GM11168 (cell line): ENCODE results near the gene C1orf21.

Source experiments
- in situ Hi-C: fragments of 300-500 bp; cut with MboI; formaldehyde crosslinking; loops from one replicate; pipeline ENCODE4 v1.12.0; 2022; ENCODE audit warnings: low sequenced_read_pairs; ENCODE audit not compliant: unreplicated experiment

Gene C1orf21

DNA sequence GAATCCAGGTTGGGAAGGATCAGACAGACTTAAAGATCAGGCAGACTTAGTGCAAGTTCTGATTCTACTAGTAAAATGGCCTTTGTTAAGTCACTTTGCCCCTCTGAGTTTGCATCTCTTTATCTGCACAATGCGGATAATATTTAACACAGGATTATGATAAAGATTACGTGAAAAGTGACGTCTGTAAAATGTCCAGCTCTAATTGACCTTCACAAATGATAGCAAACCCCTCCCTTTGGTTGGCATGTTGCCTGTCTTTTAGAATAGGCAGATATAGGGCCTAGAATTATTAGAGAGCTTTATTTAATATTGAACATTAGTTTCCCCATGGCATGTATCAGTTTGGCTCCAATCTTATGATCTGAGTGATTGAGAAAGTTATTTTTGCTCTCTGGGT, 55.4 kb downstream of the C1orf21 start:
- in situ Hi-C loops = no loop called here

DNA sequence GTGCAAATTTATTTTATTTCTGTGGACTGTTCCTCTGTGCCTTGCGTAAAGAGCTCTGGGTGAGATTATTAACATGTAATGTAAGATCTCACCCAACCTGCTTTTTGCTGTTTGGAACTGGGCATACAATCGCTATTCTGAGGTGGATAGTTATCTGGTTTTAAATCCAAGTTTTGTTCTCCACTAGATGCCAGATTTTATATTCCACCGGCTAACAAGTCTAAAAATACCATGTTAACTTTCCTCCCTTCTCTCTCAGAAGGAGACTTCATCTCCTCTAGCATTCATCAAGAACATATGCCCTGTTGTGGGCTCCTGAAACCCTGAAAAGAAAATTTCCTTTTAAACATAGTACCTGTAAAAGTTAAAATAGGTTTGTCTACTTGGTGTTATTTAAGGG, 56.4 kb downstream of the C1orf21 start:
- in situ Hi-C loops = no loop called here

DNA sequence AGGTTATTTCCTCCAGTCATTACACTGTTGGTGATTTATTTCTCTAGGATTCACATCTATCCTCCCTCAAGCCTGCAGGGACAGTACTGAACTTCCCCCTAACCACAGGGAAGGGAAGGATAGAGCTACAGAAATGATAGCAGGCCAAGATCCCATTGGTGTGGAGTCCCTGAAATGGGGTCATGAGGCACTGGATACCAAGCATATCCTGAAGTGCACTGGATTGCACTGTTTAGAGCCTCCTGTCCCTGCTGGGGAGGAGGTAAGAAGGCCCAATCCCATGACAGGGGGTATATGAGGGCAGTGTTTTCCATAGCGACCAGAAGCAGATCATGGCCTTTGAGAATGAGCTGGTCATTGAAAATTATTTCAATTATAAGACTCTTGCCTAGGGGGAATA, 56.8 kb downstream of the C1orf21 start:
- in situ Hi-C loops = no loop called here

GRCh38 chr1:184445997-184446396, 59.2 kb downstream of the C1orf21 start:
- in situ Hi-C loops = no loop called here

- in situ Hi-C loops = no loop called here
Observed at GRCh38 chr1:184447651-184448185, 60.9 kb downstream of the C1orf21 start.

DNA sequence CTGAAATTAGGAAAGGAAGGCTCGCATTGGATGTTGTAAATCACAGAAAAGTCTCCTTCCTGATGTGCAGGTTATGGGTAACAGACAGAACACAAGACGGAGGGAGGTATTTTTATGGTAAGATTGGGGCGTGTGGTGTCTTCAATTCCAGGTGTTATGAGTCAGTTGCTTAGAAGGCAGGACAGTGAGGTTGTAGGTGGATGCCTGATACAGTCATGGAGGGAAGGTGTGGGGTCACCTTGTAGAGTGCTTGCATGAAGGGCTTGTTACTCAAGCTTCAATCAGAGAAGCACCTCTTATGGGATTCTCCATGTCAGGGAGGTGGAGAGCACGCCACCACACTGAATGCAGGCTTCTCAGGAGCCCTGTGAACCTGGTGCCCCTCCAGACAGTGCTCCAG, 63.1 kb downstream of the C1orf21 start:
- in situ Hi-C loops = no loop called here

- in situ Hi-C loops = no loop called here
Observed at GRCh38 chr1:184455786-184456185, 69.0 kb downstream of the C1orf21 start.

- in situ Hi-C loops = no loop called here
Observed at GRCh38 chr1:184456189-184456588, 69.4 kb downstream of the C1orf21 start.

GRCh38 chr1:184457500-184457899, 70.7 kb downstream of the C1orf21 start:
- in situ Hi-C loops = no loop called here

DNA sequence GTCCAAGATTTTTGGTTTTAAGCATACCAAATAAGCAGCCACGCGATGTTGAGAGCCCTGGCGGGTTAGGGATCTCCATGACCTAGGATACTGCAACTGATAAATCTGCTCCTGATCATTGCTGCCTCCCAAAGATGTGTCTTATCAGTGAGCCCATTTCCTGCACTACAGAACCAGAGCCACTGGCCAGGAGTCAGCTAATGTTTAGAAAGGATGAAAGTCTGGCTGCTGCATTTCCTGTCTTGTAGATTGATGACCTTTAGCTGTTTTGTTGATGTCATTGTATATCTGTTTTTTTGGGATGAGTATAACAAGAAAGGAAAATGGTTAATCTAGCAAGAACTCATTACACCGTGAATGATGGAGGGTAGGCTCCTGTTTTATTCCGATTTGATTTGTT, 74.5 kb downstream of the C1orf21 start:
- in situ Hi-C loops = no loop called here

DNA sequence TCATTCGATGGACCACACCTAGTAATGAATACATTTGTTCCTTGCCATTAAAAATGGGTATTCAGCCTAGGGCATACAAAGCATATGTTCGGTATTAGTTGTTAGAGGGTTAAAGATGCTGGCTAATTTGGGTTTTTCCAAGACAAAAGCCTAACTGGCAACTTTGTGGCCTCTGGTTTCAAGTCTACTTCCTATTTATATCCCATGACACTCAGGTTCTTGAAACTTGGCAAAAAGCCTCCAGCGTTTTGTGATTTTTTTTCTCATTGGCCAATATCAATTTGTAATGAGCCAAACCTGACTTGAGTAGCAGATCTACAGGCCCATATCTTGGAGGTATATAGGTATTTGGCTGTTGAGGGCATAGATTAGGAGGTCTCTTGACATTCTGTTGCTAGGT, 75.3 kb downstream of the C1orf21 start:
- in situ Hi-C loops = no loop called here

DNA sequence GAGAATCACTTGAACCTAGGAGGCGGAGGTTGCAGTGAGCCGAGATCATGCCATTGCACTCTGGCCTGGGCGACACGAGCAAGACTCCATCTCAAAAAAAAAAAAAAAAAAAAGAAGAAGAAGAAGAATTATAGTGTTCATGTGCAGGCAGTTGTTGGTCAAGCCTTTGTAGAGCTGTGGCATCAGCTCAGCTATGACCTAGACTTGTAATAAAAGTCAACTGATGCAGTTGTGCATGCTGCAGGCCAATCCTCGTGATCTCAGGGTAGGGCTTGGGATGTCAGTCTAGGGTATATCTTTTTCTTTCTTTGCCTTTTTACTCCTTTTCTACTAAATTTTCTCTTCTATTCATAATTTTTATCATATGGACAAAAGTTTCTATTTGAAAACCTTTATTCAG, 76.2 kb downstream of the C1orf21 start:
- in situ Hi-C loops = no loop called here

DNA sequence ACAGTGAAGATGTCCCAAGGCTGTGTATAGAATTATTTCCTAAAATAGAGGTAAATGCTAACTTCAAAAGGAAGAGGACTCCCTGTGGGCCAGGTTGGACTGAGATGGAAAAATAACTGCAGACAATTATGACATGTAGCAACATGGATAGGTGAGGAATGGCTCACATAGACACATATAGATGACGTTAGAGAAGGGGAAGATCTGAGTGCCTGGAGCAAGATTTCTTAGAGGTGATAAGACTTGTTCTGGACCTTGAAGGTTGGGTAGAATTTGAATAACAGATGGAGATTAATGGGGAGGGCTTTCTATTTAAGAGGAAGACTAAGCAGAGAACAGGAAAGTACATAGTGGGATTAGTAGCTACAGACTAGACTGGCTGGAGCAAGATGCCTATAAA, 76.9 kb downstream of the C1orf21 start:
- in situ Hi-C loops = no loop called here

DNA sequence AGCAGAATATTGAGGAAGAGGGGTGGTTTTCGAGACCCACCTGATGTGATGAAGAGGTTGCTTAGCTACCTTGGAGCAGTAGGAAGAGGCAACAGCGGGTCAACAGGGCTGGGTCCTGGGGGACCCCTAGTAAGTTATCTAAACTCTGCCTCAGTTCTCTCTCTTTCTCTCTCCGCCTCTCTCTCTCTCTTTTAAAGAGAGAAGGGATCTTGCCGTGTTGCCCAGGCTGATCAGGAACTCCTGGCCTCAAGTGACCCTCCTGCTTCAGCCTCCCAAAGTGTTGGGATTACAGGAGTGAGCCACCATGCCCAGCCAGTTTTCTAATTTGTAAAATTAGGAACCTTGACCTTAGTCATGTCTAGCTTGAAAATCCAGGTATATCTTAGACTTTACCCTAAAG, 77.9 kb downstream of the C1orf21 start:
- in situ Hi-C loops = no loop called here

DNA sequence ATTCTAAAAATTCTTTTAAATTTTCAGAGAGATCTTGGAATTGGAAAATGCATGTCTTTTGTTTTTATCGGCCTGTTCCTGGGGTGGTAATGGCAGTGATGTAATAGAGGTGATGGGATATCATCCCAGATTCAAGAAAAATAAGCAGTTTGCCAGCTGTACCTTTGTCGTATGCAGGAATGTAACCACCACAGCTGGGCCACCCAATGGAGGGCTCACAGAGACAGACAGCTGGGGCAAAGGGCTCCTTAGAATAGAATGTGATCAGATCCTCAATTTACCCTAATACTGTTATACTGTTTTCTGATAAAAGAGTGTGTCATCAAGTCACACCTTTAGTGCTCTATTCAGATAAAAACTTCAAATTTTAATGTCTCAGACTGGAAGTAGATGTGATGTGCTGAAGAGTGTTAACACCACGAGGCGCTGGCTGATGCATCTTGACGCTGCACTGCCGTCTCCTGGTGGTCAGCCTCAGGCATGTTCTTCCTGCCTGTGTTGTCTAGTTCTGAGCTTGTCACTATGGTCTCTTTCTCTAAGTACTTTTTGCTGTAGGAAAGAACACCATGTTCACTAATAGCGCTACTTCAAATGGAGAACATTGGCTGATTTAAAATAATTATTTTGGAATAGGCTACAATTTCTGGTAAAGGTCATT, 78.8 kb downstream of the C1orf21 start:
- in situ Hi-C loops = no loop called here

GRCh38 chr1:184467295-184467694, 80.5 kb downstream of the C1orf21 start:
- in situ Hi-C loops = no loop called here

GRCh38 chr1:184469396-184469795, 82.6 kb downstream of the C1orf21 start:
- in situ Hi-C loops = no loop called here

DNA sequence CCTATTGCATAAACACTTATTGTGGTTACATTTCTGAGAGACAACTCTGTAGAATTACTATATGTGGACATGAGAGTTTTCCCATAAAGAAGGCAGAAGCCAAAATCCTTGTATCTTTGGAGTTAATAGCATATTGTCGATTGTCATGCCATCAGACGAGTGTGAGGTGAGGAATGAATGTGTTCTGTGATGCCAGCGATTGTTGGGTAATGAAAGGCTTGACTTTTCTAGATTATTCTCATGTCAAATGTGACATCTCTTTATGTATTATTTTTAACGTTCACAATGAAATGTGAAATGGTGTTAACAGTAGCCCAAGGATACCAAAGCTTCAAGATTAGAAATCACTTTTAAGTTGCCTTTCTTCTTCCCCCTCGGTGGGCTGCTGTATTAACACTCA, 84.9 kb downstream of the C1orf21 start:
- in situ Hi-C loops = no loop called here

DNA sequence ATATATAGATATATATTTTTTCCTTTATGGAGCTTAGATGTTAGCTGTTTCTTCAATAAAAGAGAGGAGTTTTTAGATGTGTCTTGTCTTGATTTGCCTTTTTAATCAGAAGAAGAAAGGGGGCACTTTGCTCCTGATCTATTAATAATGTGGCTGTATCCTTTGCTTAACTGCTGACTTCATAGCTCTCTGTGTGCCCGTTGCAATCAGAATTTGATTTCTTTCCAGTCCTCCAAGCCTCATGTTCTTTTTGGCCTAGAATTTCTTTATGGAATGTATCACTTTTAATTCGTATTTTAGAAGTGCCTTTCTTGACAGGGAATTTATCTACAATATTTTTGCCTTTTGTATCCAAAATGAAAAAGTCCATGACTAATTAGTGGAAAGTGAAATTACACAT, 85.3 kb downstream of the C1orf21 start:
- in situ Hi-C loops = no loop called here

DNA sequence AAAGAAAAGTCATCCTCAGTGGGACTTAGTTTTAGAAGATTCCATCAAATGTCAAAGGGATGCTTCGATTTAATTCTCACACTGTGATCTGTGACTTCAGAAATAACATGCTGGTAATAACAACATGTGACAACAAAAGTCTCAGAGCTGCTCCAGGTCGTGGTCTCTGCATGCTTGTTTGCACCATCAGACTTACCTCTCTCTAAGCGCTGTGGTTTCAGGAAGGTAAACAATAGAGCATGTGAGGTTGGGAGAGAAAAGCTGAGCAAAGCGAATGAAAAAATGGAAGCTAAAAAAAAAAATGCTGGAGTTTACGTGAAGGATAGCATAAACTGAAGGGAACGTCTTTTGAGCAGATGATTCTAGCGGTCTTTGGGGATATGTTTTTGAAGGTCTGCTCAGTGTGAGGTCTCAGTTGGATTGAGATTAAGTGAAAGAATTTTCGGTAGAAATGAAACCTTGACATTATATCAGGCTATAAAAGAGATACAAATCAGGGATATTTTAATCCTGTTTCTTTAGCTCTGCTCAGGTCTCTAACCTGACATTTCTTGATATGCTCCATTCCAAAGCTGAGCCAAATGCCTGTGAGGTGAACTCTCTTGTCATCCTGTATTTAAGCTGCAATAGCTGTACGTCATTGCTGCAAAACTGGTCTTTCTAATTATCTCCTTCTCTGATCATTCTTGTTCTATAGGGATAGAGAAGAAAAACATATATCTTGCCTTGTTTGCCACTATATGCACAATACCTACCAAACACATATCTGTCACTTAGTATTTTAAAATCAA, 86.5 kb downstream of the C1orf21 start:
- in situ Hi-C loops = no loop called here

DNA sequence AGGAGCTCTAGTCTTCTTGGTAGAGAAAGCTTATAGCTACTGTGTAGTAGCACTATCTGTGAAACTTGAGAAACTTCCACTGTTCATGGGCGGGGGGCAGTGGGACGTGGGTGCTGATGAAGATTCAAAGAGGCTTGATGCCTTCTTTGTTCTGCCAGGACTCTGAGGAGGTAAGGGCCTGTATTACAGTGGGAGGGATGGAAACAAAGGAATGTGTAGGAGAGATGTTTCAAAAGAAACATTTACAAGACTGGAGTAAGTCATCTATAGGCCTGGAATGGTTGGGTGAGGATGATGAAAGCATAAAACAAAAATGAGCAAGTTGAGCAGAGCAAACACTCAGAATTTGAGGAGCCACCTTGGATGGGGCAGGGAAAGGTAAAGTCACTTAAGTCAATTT, 89.4 kb downstream of the C1orf21 start:
- in situ Hi-C loops = no loop called here
